ENCODE results near the gene PRR5.

The PRR5 gene

DNA sequence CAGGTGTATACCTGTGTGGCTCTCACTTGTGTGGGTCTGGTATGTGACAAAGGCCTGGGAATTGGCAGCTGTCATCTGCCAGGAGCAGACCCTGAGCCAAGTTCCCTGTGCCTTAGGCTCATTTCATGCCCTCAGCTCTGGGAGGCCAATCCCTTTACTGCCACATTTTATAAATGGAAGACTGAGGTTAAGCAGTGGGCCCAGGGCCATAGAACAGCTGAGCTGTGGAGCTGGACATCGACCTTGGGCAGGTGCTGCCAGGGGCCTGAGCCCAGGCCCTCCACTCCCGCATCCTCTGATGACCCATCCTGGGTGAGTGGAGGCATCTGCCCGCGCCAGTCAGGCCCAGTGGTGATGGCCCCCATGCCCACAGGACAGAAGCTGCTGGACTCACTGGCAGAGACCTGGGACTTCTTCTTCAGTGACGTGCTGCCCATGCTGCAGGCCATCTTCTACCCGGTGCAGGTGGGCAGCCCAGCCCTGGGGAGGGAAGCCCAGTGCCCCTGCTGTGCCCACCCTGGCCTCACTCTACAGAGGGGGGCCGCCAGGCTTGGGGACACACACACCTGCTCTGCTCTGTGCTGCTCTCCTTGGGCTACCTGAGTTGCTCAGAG is 29.5 kb downstream of the PRR5 start:
- no peak for TF ChIP-seq Cebpa-rat (IDR thresholded peaks at IDR 0.05)
- H3K36me3 ChIP-seq = peaks cover 5 to 70% (median 22%) of the 10 kb centered on the region in 11 experiments; a peak in 20 of 22 replicates

DNA sequence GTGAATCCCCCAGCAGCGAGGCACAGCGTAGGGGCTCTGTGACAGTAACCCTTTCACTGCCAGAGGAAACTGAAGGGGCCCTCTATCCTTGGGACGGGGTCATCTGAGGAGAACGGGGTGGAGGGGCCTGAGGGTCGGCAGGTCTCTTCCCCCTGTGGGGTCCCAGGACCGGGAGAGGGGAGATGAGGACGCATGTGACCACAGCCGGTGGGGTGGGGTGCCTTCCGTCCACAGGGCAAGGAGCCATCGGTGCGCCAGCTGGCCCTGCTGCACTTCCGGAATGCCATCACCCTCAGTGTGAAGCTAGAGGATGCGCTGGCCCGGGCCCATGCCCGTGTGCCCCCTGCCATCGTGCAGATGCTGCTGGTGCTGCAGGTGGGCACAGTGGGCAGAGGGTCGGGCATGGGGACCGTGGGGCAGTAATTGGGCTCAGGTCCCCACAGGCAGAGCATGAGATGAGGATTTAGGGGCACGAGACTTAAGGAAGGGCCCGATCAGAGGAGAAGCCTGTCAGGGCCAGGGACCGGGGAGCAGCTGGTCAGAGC is 30.1 kb downstream of the PRR5 start:
- Histone ChIP-seq H3K9me3 (replicated peaks in 1 of 11) (no peaks in the 10 kb centered on the region), H4K20me1 (peaks cover 42 to 100% (median 87%) of the 10 kb centered on the region in 11 experiments), H3K4me2 (no peak overlapping the region), H3K4me1 (peaks cover 32 to 78% (median 49%) of the 10 kb centered on the region in 10 experiments), H3K27ac (no peak overlapping the region), H3K9ac (no peak overlapping the region), H3K4me3 (no peak overlapping the region), H3K36me3 (peaks cover 3 to 64% (median 16%) of the 10 kb centered on the region in 11 experiments; a peak in 20 of 22 replicates), H3K27me3 (no peaks in the 10 kb centered on the region)
- no peak for TF ChIP-seq Cebpa-rat (IDR thresholded peaks at IDR 0.05)

More for the DNA sequence above, 29.5 kb downstream of the PRR5 start:
- H3K4me3 ChIP-seq = no peak overlapping the region
- peaks cover 37 to 81% (median 50%) of the 10 kb centered on the region in 10 experiments for H3K4me1 ChIP-seq
- no peak overlapping the region for H3K9ac ChIP-seq
- H3K27ac ChIP-seq = no peak overlapping the region
- H3K27me3 ChIP-seq = no peaks in the 10 kb centered on the region
- H4K20me1 ChIP-seq = peaks cover 43 to 100% (median 88%) of the 10 kb centered on the region in 11 experiments
- no peaks in the 10 kb centered on the region for H3K9me3 ChIP-seq (replicated peaks in 1 of 11)
- no peak overlapping the region for H3K4me2 ChIP-seq

DNA sequence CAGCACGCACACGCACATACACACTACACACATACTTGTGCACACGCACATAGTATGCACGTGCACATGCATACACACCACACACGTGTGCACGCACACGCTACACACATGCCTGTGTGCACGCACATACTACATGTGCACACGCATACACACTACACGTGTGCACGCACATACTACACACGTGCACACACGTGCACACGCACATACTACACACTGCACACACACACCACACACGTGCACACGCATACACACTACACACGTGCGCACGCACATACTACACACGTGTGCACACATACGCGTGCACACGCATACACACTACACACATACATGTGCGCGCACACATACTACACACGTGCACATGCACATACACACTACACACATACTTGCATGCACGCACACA is 30.7 kb downstream of the PRR5 start:
- no peak overlapping the region for H3K4me3 ChIP-seq
- H3K36me3 ChIP-seq = peaks cover 0 to 58% (median 10%) of the 10 kb centered on the region in 11 experiments; a peak in 18 of 22 replicates
- peaks cover 40 to 100% (median 85%) of the 10 kb centered on the region in 11 experiments for H4K20me1 ChIP-seq
- H3K27me3 ChIP-seq = no peaks in the 10 kb centered on the region
- no peaks in the 10 kb centered on the region for H3K9me3 ChIP-seq (replicated peaks in 1 of 11)
- no peak for TF ChIP-seq Cebpa-rat (IDR thresholded peaks at IDR 0.05)
- H3K4me1 ChIP-seq = peaks cover 27 to 72% (median 43%) of the 10 kb centered on the region in 10 experiments
- H3K9ac ChIP-seq = no peak overlapping the region
- no peak overlapping the region; a peak in 1 of 22 replicates for H3K4me2 ChIP-seq
- no peak overlapping the region for H3K27ac ChIP-seq

DNA sequence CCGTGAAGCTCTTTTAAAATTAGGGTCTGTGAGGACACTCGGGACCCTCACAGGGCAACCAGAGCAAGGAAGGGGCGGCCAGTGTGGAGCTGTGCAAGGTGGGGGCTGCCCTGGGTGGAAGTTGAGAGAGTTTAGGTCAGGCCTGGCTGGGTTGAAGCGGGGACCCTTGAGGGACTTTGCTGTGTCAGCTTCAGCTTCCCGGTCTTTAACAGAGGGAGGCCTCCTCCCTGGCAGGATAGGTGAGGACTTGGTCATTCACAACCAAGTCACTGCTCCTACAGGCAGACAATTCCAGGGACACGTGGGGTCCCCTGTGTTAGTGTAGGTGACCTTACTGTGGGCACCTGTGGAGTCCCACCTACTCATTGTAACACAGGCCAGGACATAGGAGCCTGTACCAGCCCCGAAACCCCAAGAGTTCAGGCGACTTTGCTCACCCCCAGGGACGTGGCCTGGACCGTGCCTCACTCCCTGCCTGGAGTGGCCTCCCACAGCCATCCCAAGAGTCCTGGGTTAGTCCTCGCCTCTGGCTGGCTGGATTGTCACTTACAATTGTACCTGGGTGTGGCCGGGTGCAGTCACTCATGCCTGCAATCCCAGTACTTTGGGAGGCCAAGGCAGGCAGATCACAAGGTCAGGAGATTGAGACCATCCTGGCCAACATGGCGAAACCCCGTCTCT is 31.6 kb downstream of the PRR5 start:
- H3K9ac ChIP-seq = no peak overlapping the region; a peak in 1 of 22 replicates
- no peak overlapping the region for H3K4me3 ChIP-seq
- H3K27ac ChIP-seq = no peak overlapping the region
- H3K36me3 ChIP-seq = peaks cover 0 to 49% (median 6%) of the 10 kb centered on the region in 11 experiments; a peak in 12 of 22 replicates
- peaks cover 39 to 100% (median 81%) of the 10 kb centered on the region in 11 experiments for H4K20me1 ChIP-seq
- TF ChIP-seq Cebpa-rat (IDR thresholded peaks at IDR 0.05) = no peak
- no peaks in the 10 kb centered on the region for H3K27me3 ChIP-seq
- peak overlapping the region in 7 of 11 experiments; percentile 1 to 29 (median 10); a peak in 7 of 22 replicates for H3K4me2 ChIP-seq
- peaks cover 18 to 63% (median 34%) of the 10 kb centered on the region in 10 experiments for H3K4me1 ChIP-seq
- H3K9me3 ChIP-seq (replicated peaks in 1 of 11) = no peaks in the 10 kb centered on the region

DNA sequence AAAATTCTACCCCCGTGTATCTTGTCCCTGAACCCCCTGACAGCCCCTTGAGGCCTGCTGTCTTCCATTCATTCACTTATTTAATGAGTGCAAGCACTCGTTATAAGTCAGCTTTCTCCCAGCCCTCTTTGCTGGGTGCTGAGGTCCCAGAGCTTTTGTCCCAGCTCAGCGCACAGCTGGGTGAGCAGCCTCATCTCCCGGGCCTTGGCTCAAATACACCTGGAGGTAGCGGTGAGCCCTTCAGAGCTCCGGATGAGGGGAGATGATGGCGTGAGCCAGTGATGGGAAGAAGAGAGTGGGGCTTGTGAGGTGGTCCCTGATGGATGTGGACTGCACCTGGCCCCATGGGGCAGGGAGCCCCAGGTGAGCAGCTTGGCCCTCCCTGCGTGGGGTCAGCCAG is 32.3 kb downstream of the PRR5 start:
- no peak overlapping the region for H3K27ac ChIP-seq
- TF ChIP-seq Cebpa-rat (IDR thresholded peaks at IDR 0.05) = no peak
- no peaks in the 10 kb centered on the region for H3K27me3 ChIP-seq
- H3K4me3 ChIP-seq = no peak overlapping the region
- H3K4me1 ChIP-seq = peaks cover 10 to 56% (median 27%) of the 10 kb centered on the region in 10 experiments
- H3K4me2 ChIP-seq = peak overlapping the region in 4 of 11 experiments; percentile 2 to 40 (median 20); a peak in 3 of 22 replicates
- peaks cover 0 to 42% (median 6%) of the 10 kb centered on the region in 11 experiments; a peak in 12 of 22 replicates for H3K36me3 ChIP-seq
- no peaks in the 10 kb centered on the region for H3K9me3 ChIP-seq (replicated peaks in 1 of 11)
- peaks cover 37 to 100% (median 79%) of the 10 kb centered on the region in 11 experiments for H4K20me1 ChIP-seq
- no peak overlapping the region for H3K9ac ChIP-seq

DNA sequence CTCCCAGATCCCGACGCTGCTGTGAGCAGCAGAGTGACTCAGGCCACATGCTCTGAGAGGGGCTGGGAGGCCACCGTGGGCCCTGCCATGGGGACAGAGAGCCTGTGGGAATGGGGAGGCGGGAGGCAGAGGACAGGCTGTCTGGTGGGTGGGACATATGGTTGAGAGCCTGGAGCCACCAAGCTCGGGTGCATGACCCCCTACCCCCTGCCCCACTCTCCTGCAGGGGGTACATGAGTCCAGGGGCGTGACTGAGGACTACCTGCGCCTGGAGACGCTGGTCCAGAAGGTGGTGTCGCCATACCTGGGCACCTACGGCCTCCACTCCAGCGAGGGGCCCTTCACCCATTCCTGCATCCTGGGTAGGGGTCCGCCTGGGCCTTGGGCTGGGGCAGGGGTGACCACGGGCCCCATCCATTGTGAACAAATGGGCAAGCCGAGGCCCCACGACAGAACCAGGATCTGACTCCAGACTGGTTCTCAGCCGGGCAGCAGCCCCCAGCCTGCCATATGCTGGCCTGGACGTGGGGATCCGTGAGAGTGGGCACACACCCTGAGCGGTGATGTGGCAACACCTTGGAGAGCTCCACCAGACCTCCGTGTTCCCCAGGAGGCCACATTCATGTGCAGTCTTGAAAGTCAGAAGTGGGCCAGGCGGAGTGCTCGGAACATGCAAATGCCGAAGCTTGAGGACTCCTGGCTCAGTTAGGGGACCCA is 33.0 kb downstream of the PRR5 start:
- no peaks in the 10 kb centered on the region for H3K27me3 ChIP-seq
- H3K4me3 ChIP-seq = no peak overlapping the region
- H3K9me3 ChIP-seq (replicated peaks in 1 of 11) = no peaks in the 10 kb centered on the region
- no peak overlapping the region for H3K9ac ChIP-seq
- no peak for TF ChIP-seq Cebpa-rat (IDR thresholded peaks at IDR 0.05)
- no peak overlapping the region for H3K27ac ChIP-seq
- peaks cover 35 to 100% (median 74%) of the 10 kb centered on the region in 11 experiments for H4K20me1 ChIP-seq
- peaks cover 0 to 35% (median 6%) of the 10 kb centered on the region in 11 experiments; a peak in 12 of 22 replicates for H3K36me3 ChIP-seq
- peak overlapping the region in 2 of 11 experiments; percentile 2 to 29; a peak in 2 of 22 replicates for H3K4me2 ChIP-seq
- peaks cover 4 to 49% (median 20%) of the 10 kb centered on the region in 10 experiments for H3K4me1 ChIP-seq

DNA sequence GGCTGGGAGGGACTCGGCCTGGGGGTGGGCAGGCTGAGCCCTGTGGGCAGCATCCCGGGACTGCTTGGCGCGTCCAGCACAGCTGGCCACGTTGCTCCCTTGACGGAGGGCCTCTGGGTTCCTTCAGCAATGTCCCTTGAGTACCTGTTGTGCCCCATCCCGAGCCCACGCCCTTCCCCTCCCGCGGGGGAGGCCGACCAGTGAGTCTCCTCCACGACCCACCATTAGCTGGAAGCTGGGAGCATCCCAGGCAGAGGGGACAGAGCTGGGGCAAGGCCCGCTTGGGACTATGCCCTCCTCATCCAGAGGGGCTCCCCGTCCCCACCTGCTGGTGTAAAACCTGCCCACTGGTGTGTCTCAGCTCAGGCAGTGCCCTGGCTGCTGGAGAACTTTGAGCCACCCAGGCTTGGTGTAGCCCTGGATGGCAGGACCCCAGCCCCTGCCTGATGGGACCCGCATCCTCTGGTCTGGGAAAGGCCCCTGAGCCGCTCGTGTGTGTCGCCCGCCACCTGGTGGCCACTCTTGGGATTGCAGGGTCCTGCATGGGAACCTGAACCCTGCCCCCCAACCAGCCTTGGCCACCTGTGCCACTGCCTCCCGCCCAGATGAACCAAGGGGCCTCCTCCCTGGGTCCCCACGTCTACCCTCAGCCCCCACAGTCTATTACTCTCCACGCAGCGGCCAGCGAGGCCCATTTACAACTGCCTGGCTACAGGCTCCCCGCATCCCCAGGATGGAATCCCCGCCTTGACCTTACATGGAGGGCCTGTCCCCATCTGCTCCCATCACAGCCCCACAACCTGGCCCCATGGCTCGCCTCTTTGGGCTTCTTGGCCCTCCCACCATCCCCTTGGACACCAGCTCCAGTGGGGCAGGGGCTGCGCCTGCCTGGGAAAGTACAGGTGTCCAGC is 33.8 kb downstream of the PRR5 start:
- Histone ChIP-seq H3K4me2 (no peak overlapping the region), H3K9me3 (replicated peaks in 1 of 11) (no peaks in the 10 kb centered on the region), H3K9ac (no peak overlapping the region), H3K4me1 (peaks cover 0 to 41% (median 12%) of the 10 kb centered on the region in 10 experiments; a peak in 12 of 20 replicates), H3K4me3 (no peak overlapping the region), H3K27ac (no peak overlapping the region), H3K27me3 (no peaks in the 10 kb centered on the region), H3K36me3 (peaks cover 0 to 28% (median 4%) of the 10 kb centered on the region in 11 experiments; a peak in 12 of 22 replicates), H4K20me1 (peaks cover 27 to 95% (median 66%) of the 10 kb centered on the region in 11 experiments; a peak in 20 of 22 replicates)
- no peak for TF ChIP-seq Cebpa-rat (IDR thresholded peaks at IDR 0.05)
